ENCODE results near the gene ALLC. TPM values are rescaled to one million over a fixed set of nuclear protein-coding genes. Genes with fewer than 3 reads are reported as not detected.
A peak's percentile ranks its signal among the peaks of the same experiment; 100 is the strongest.

Gene ALLC
- polyA plus RNA-seq, 1 of the 3 experiments (the other 2 are of a cell fraction) = not detected

DNA sequence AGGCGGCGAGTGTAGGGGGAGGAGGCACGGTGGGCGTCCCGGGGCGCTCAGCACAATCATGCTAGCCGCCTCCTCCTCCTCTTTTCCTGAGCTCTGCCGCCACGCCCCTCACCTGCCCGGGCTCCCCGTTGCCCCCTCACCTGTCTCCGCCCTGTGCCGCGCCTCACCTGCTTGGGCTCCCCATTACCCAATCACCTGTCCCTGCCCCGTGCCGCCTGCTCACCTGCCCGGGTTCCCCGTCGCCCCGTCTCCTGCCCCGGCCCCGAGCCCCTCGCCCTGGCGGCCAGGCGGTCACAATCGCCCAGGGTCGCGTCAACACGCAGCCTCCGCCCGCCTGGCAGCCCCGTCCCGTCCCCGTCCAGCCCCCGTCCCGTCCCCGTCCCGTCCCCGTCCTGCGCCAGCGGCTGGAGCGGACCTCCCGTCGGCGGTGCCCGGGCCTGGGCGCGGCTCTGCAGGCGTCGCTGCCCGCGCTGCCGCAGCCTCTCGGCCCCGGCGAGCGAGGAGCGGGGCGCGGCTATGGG is 45.3 kb downstream of the ALLC start, which contains the start of gene DCDC2C (continued):
- no peak for TF ChIP-seq TAF1 (IDR thresholded peaks at IDR 0.05; ENCODE audit: borderline replicate concordance, low read depth, low read length)

- peak overlapping the region in 1 of 2 experiments; percentile 33; a peak in 1 of 4 replicates for H3K4me3 ChIP-seq (ENCODE audit: low read depth in 2 of 2, low read length in 1 of 2)
- H3K9me2 ChIP-seq = no peaks in the 10 kb centered on the region
- no peak overlapping the region for H3K4me2 ChIP-seq
- no peaks in the 10 kb centered on the region for H3K27me3 ChIP-seq (ENCODE audit: insufficient read depth)
- H3K9ac ChIP-seq = no peak overlapping the region
- H4K20me1 ChIP-seq (ENCODE audit: insufficient read depth) = no peaks in the 10 kb centered on the region
- no peaks in the 10 kb centered on the region for H3K9me3 ChIP-seq
- peaks cover 5% of the 10 kb centered on the region for H3F3A ChIP-seq (replicated peaks; ENCODE audit: insufficient read depth)
- no peak for TF ChIP-seq POLR2AphosphoS5 (IDR thresholded peaks at IDR 0.05; ENCODE audit: low read depth, low read length)
- TF ChIP-seq EZH2phosphoT487 (IDR thresholded peaks at IDR 0.05; ENCODE audit: borderline replicate concordance, low read depth) = no peak
- no peak for TF ChIP-seq RAD21 (IDR thresholded peaks at IDR 0.05; ENCODE audit: low read length)
- no peak for TF ChIP-seq USF1 (IDR thresholded peaks at IDR 0.05; ENCODE audit: borderline replicate concordance, low read depth)
- no peak for TF ChIP-seq FOXJ3 (CRISPR knock-in tag; IDR thresholded peaks at IDR 0.05)
- TF ChIP-seq MXI1 (IDR thresholded peaks at IDR 0.05; ENCODE audit: low read depth, low read length) = no peak
- TF ChIP-seq, protein P1, sequence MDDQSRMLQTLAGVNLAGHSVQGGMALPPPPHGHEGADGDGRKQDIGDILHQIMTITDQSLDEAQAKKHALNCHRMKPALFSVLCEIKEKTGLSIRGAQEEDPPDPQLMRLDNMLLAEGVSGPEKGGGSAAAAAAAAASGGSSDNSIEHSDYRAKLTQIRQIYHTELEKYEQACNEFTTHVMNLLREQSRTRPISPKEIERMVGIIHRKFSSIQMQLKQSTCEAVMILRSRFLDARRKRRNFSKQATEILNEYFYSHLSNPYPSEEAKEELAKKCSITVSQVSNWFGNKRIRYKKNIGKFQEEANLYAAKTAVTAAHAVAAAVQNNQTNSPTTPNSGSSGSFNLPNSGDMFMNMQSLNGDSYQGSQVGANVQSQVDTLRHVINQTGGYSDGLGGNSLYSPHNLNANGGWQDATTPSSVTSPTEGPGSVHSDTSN (IDR thresholded peaks at IDR 0.05) = no peak
- TF ChIP-seq FOSL2 (IDR thresholded peaks at IDR 0.05; ENCODE audit: borderline replicate concordance, low read depth) = no peak
- TF ChIP-seq SMC3 (IDR thresholded peaks at IDR 0.05; ENCODE audit: low read depth, low read length) = no peak
- TF ChIP-seq GABPA (IDR thresholded peaks at IDR 0.05; ENCODE audit: low read depth) = no peak
- no peak for TF ChIP-seq MEF2A (IDR thresholded peaks at IDR 0.05; ENCODE audit: borderline replicate concordance, low read depth)
- no peak for TF ChIP-seq YY1 (IDR thresholded peaks at IDR 0.05; ENCODE audit: low read depth)
- no peak for TF ChIP-seq RXRA (IDR thresholded peaks at IDR 0.05; ENCODE audit: borderline replicate concordance, low read depth)
- no peak for TF ChIP-seq CHD2 (IDR thresholded peaks at IDR 0.05; ENCODE audit: low read length, partially characterized antibody)
- no peak for TF ChIP-seq GATA2 (CRISPR knock-in tag; IDR thresholded peaks at IDR 0.05)
- TF ChIP-seq SIN3A (IDR thresholded peaks at IDR 0.05; ENCODE audit: borderline replicate concordance, low read depth, low read length) = no peak
- TF ChIP-seq, protein P2, sequence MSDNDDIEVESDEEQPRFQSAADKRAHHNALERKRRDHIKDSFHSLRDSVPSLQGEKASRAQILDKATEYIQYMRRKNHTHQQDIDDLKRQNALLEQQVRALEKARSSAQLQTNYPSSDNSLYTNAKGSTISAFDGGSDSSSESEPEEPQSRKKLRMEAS (IDR thresholded peaks at IDR 0.05; ENCODE audit: low read depth) = no peak
- no peak for TF ChIP-seq RCOR1 (IDR thresholded peaks at IDR 0.05; ENCODE audit: low read length)
- TF ChIP-seq ELF1 (IDR thresholded peaks at IDR 0.05) = no peak
- H3K4me1 ChIP-seq (ENCODE audit: control insufficient read depth in 1 of 2, insufficient read depth in 2 of 2, low read depth in 1 of 2, low read length in 1 of 2) = peaks cover 5 to 6% of the 10 kb centered on the region in 2 experiments; a peak in 2 of 4 replicates
- peak; percentile 86 for DNase-seq
- no peaks in the 10 kb centered on the region for H3K79me2 ChIP-seq (ENCODE audit: insufficient read depth)
- CTCF ChIA-PET = interaction anchor here (1.2 to 1.6 kb wide), 3 partner anchors 24 to 77 kb away, joined by 3 to 4 read pairs (median 4); no protein-coding TSS in a partner anchor
- H2AFZ ChIP-seq (ENCODE audit: low read depth) = no peak overlapping the region
- no peaks in the 10 kb centered on the region for H3K36me3 ChIP-seq (replicated peaks in 1 of 2; ENCODE audit: control insufficient read depth in 1 of 2, insufficient read depth in 2 of 2, low read length in 1 of 2)
- POLR2A ChIA-PET = no interaction called here
- no peak overlapping the region for H3K27ac ChIP-seq (ENCODE audit: low read depth in 2 of 2, low read length in 1 of 2)
- 13% methylated on average over 30 of the region's 73 CpGs for WGBS (ENCODE audit: low lambda C conversion rate)
Observed at GRCh38 chr2:3703757-3704355, 45.9 kb downstream of the ALLC start.
